Dermis blood vessel endothelial cell (primary cell): ENCODE results near the gene DUSP19. TPM values are rescaled to one million over a fixed set of nuclear protein-coding genes. Genes with fewer than 3 reads are reported as not detected.
A peak's percentile ranks its signal among the peaks of the same experiment; 100 is the strongest.

Experiments used
- DNase-seq: peaks from one replicate; pipeline ENCODE4 v3.0.0; 2010
- total RNA-seq: library from RNA; depleted of rRNA; stranded (reverse); fragments of >200 nt; gene quantifications from 2 replicates; pipeline ENCODE4 v1.2.3, GENCODE V29; 2014

The DUSP19 gene
- total RNA-seq, 1 donor from 2014 or later, result 2.6 TPM

GRCh38 chr2:183126635-183127034 is 48.1 kb downstream of the DUSP19 start:
- no peak for DNase-seq

- no peak for DNase-seq
Measured at GRCh38 chr2:183134016-183134415, 55.5 kb downstream of the DUSP19 start.

- no peak for DNase-seq
Measured at GRCh38 chr2:183148955-183149354, 70.4 kb downstream of the DUSP19 start.

- DNase-seq, result peak; percentile 1
Measured at GRCh38 chr2:183149489-183149888, 70.9 kb downstream of the DUSP19 start.

Other genes with a start within 250 kb of the DUSP19 start
- gene FRZB, start 212.1 kb upstream of the DUSP19 start, total RNA-seq, result 0.37 and 0.68 TPM in 2 replicates
- gene NCKAP1, start 40.3 kb upstream of the DUSP19 start, total RNA-seq, result 171 and 364 TPM in 2 replicates
- gene NUP35, start 45.7 kb downstream of the DUSP19 start, total RNA-seq, result 13.8 and 20.1 TPM in 2 replicates